K562 (cell line): ENCODE data around the gene SELENOI.
"Not testable (repeated sequence)": the region's sequence is repeated elsewhere in the genome, so short reads cannot be mapped to it uniquely, and the experiment has no call there.

ENCODE experiments used
- ARID2 ChIP-seq: fragments of 450-650 bp; IDR thresholded peaks from 2 replicates; pipeline ENCODE4 v1.6.1; 2017; ENCODE audit warnings: antibody characterized with exemption, mild to moderate bottlenecking
- ZFP30 ChIP-seq: fragments of 250-450 bp; sonication (Bioruptor Pico); IDR thresholded peaks from 2 replicates; pipeline ENCODE4 v1.8.0; 2022; ENCODE audit warnings: moderate library complexity, mild to moderate bottlenecking, inconsistent platforms, borderline replicate concordance

- not testable (repeated sequence) for TF ChIP-seq ZFP30, ARID2
Observed at GRCh38 chr2:26370909-26371308, 25.0 kb downstream of the SELENOI start.
